OCI-LY1 (cell line): ENCODE measurements around the gene PTPRG.

Experiments used
- H2AFZ ChIP-seq: fragments of 200-600 bp; sonication (generic), shearing (Covaris generic); 2 replicates; pipeline ENCODE4 v1.6.0; 2014; ENCODE audit warnings: antibody characterized with exemption, mild to moderate bottlenecking, low read length
- H3F3A ChIP-seq: fragments of 200-600 bp; sonication (generic), shearing (Covaris generic); 2 replicates; pipeline ENCODE4 v1.6.0; 2014; ENCODE audit warnings: mild to moderate bottlenecking, antibody characterized with exemption, low read length, moderate library complexity; ENCODE audit not compliant: insufficient read depth
- H3K27ac ChIP-seq: fragments of 200-600 bp; sonication (generic); 2 replicates; pipeline ENCODE4 v1.5.1; 2014; ENCODE audit warnings: low read length, mixed run types, mild to moderate bottlenecking, low read depth; ENCODE audit not compliant: poor library complexity, severe bottlenecking
- H3K27me3 ChIP-seq: fragments of 200-600 bp; sonication (generic); 2 replicates; pipeline ENCODE4 v1.6.0; 2014; ENCODE audit warnings: antibody characterized with exemption, mild to moderate bottlenecking, low read length, moderate library complexity; ENCODE audit not compliant: insufficient read depth
- H3K36me3 ChIP-seq: fragments of 200-600 bp; sonication (generic); 2 replicates; pipeline ENCODE4 v1.6.1; 2014; ENCODE audit warnings: mild to moderate bottlenecking, antibody characterized with exemption, low read length, moderate library complexity, mixed read lengths; ENCODE audit not compliant: insufficient read depth
- H3K4me1 ChIP-seq: fragments of 200-600 bp; sonication (generic); 2 replicates; pipeline ENCODE4 v1.5.1; 2014; ENCODE audit warnings: mild to moderate bottlenecking, low read length, moderate library complexity; ENCODE audit not compliant: insufficient read depth, severe bottlenecking
- H3K4me2 ChIP-seq: fragments of 200-600 bp; sonication (generic), shearing (Covaris generic); 2 replicates; pipeline ENCODE4 v1.6.1; 2014; ENCODE audit warnings: low read length
- H3K4me3 ChIP-seq: fragments of 200-600 bp; sonication (generic); 2 replicates; pipeline ENCODE4 v1.5.1; 2014; ENCODE audit warnings: low read length, low read depth, mild to moderate bottlenecking, mixed read lengths; ENCODE audit not compliant: poor library complexity, severe bottlenecking
- H3K79me2 ChIP-seq: fragments of 200-600 bp; shearing (Covaris generic); 2 replicates; pipeline ENCODE4 v1.6.1; 2016; ENCODE audit warnings: mixed run types, low read length, mixed read lengths; ENCODE audit not compliant: insufficient read depth
- H3K9ac ChIP-seq: fragments of 200-600 bp; sonication (generic), shearing (Covaris generic); 2 replicates; pipeline ENCODE4 v1.6.1; 2014; ENCODE audit warnings: mild to moderate bottlenecking, low read length, mixed read lengths
- H3K9me2 ChIP-seq: fragments of 200-600 bp; sonication (generic), shearing (Covaris generic); 2 replicates; pipeline ENCODE4 v1.6.1; 2014; ENCODE audit warnings: low read depth, mild to moderate bottlenecking, low read length, mixed read lengths
- H3K9me3 ChIP-seq: fragments of 200-600 bp; shearing (Covaris generic); 2 replicates; pipeline ENCODE4 v1.6.1; 2014; ENCODE audit warnings: low read length, mixed read lengths
- H4K20me1 ChIP-seq: fragments of 200-600 bp; sonication (generic), shearing (Covaris generic); 2 replicates; pipeline ENCODE4 v1.6.0; 2016; ENCODE audit warnings: mild to moderate bottlenecking, low read length; ENCODE audit not compliant: insufficient read depth
- CTCF ChIP-seq: fragments of 200-600 bp; sonication (generic), shearing (Covaris generic); IDR thresholded peaks from 2 replicates; pipeline ENCODE4 v1.5.1; 2017; ENCODE audit warnings: mild to moderate bottlenecking, antibody characterized with exemption, low read length, moderate library complexity, mixed read lengths
- EZH2 ChIP-seq: fragments of 200-600 bp; sonication (generic), shearing (Covaris generic); IDR thresholded peaks from 2 replicates; pipeline ENCODE4 v1.8.0; 2017; ENCODE audit warnings: borderline replicate concordance, mixed run types, mild to moderate bottlenecking, antibody characterized with exemption, low read length, moderate library complexity, mixed read lengths

PTPRG gene

GRCh38 chr3:61531528-61531927, 29.8 kb upstream of the PTPRG start:
- Histone ChIP-seq H4K20me1 (no peaks in the 10 kb centered on the region), H3K4me3 (no peak overlapping the region), H3K4me2 (no peak overlapping the region), H3K9ac (no peak overlapping the region), H3K9me2 (no peaks in the 10 kb centered on the region), H2AFZ (no peak overlapping the region), H3F3A (no peaks in the 10 kb centered on the region), H3K79me2 (no peaks in the 10 kb centered on the region), H3K27ac (no peak overlapping the region), H3K9me3 (no peaks in the 10 kb centered on the region), H3K4me1 (no peaks in the 10 kb centered on the region), H3K27me3 (no peaks in the 10 kb centered on the region), H3K36me3 (no peaks in the 10 kb centered on the region)
- TF ChIP-seq EZH2 (no peak), CTCF (no peak)

GRCh38 chr3:61532739-61533500, 28.5 kb upstream of the PTPRG start:
- H2AFZ ChIP-seq = no peak overlapping the region
- no peaks in the 10 kb centered on the region for H3F3A ChIP-seq
- H3K9me3 ChIP-seq = no peaks in the 10 kb centered on the region
- H3K4me2 ChIP-seq = no peak overlapping the region
- H3K9ac ChIP-seq = no peak overlapping the region
- no peaks in the 10 kb centered on the region for H3K36me3 ChIP-seq
- TF ChIP-seq EZH2 = no peak
- TF ChIP-seq CTCF = no peak
- H3K79me2 ChIP-seq = no peaks in the 10 kb centered on the region
- no peak overlapping the region for H3K27ac ChIP-seq
- no peaks in the 10 kb centered on the region for H3K4me1 ChIP-seq
- H4K20me1 ChIP-seq = no peaks in the 10 kb centered on the region
- H3K27me3 ChIP-seq = no peaks in the 10 kb centered on the region
- no peak overlapping the region for H3K4me3 ChIP-seq
- no peaks in the 10 kb centered on the region for H3K9me2 ChIP-seq

- Histone ChIP-seq H3K4me1 (no peaks in the 10 kb centered on the region), H3K9me3 (no peaks in the 10 kb centered on the region), H3K4me3 (no peak overlapping the region), H3K79me2 (no peaks in the 10 kb centered on the region), H4K20me1 (no peaks in the 10 kb centered on the region), H2AFZ (no peak overlapping the region), H3K27me3 (no peaks in the 10 kb centered on the region), H3K9me2 (no peaks in the 10 kb centered on the region), H3K36me3 (no peaks in the 10 kb centered on the region), H3F3A (no peaks in the 10 kb centered on the region), H3K9ac (no peak overlapping the region), H3K4me2 (no peak overlapping the region), H3K27ac (no peak overlapping the region)
- TF ChIP-seq EZH2 = no peak
- TF ChIP-seq CTCF = no peak
Observed at GRCh38 chr3:61535826-61536225, 25.5 kb upstream of the PTPRG start.
